ENCODE measurements around the gene CXCR6.

Gene CXCR6

DNA sequence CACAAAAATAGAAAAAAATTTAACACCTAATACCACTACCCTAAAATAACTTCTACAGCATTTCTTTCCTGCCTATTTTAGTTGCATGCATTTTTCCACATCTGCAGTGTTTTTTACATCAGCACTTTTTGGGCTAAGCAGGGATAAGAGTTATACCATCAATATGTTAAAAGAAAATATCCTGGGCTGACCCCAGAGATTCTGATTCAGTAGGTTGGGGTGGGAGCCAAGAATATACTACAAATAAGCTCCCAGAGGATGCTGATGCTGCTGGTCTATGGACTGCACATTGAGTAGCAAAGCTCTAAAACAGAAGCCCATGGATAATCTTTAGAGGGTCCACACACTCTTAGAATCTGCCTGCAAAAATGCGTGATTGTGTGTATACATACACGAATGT lies 37.6 kb downstream of the CXCR6 start:
- TF ChIP-seq ZBTB7A (IDR thresholded peaks at IDR 0.05; ENCODE audit: low read depth) (no peak), RAD21 (IDR thresholded peaks at IDR 0.05; ENCODE audit: low read depth) (no peak), NFIC (IDR thresholded peaks at IDR 0.05) (no peak), YY1 (IDR thresholded peaks at IDR 0.05; ENCODE audit: low read depth) (no peak), EP300 (IDR thresholded peaks at IDR 0.05; ENCODE audit: borderline replicate concordance) (no peak), FOXM1 (IDR thresholded peaks at IDR 0.05; ENCODE audit: borderline replicate concordance, low read depth) (no peak), TAF1 (IDR thresholded peaks at IDR 0.05; ENCODE audit: low read depth) (no peak), CEBPB (IDR thresholded peaks at IDR 0.05) (no peak)
- TF ChIP-seq, protein P1, sequence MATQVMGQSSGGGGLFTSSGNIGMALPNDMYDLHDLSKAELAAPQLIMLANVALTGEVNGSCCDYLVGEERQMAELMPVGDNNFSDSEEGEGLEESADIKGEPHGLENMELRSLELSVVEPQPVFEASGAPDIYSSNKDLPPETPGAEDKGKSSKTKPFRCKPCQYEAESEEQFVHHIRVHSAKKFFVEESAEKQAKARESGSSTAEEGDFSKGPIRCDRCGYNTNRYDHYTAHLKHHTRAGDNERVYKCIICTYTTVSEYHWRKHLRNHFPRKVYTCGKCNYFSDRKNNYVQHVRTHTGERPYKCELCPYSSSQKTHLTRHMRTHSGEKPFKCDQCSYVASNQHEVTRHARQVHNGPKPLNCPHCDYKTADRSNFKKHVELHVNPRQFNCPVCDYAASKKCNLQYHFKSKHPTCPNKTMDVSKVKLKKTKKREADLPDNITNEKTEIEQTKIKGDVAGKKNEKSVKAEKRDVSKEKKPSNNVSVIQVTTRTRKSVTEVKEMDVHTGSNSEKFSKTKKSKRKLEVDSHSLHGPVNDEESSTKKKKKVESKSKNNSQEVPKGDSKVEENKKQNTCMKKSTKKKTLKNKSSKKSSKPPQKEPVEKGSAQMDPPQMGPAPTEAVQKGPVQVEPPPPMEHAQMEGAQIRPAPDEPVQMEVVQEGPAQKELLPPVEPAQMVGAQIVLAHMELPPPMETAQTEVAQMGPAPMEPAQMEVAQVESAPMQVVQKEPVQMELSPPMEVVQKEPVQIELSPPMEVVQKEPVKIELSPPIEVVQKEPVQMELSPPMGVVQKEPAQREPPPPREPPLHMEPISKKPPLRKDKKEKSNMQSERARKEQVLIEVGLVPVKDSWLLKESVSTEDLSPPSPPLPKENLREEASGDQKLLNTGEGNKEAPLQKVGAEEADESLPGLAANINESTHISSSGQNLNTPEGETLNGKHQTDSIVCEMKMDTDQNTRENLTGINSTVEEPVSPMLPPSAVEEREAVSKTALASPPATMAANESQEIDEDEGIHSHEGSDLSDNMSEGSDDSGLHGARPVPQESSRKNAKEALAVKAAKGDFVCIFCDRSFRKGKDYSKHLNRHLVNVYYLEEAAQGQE (IDR thresholded peaks at IDR 0.05; ENCODE audit: low read depth), result no peak

DNA sequence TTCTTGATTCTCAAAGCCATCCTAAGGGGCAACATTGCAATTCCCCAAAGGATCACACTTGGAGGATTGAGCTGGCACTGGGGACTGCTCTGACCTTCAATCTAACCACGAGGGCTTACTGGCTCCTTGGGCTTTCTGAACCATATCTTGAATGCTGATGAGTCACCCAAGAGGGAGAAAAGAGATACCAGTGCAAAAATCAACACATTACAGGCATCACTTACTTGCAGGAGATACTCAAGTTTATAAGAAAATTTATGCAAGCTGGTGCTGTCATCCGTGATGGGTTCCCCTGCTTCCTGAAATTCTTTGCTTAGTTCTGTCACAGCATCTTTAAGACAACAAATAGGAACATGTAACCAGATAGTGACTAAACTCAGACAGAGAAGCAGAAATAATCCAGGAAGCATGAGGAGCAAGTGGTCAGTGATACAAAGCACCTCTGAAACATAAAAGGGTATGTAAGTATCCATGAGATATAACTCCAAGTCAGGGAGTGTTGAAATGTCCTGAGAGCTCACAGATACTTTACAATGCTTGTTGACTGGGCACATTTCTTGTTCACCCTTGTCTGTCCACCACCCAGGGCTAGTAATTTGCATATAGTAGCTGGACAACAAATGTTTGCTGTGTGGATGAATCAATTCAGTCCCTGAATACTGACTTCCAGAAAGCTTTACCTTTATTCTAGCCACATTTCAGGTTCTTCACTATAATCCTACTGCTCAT lies 38.2 kb downstream of the CXCR6 start:
- TF ChIP-seq, protein P1 (IDR thresholded peaks at IDR 0.05; ENCODE audit: low read depth), result no peak
- TF ChIP-seq RAD21 (IDR thresholded peaks at IDR 0.05; ENCODE audit: low read depth) (no peak), EP300 (IDR thresholded peaks at IDR 0.05; ENCODE audit: borderline replicate concordance) (no peak)

DNA sequence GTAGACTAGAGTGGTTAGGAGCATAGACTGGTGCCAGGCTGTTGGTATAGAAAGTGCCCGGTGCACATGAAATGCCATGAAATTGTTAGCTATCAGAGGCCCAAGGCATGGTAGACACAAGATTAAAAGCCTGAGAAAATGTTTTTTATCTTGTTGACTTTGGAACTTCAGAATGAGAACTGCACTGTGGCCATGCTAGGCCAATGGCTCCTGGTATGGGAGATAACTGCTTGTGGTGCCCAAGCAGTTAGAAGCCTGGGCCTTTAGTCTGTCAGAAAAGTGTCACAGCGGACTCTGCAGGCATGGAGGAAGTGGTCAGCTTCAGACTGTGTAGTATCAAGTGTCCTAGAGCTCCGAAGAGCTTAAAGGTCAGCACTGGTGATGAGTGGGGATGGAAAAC lies 40.5 kb downstream of the CXCR6 start:
- TF ChIP-seq EP300 (IDR thresholded peaks at IDR 0.05; ENCODE audit: borderline replicate concordance), result no peak
- no peak for TF ChIP-seq MAX (IDR thresholded peaks at IDR 0.05)
- no peak for TF ChIP-seq CREB1 (IDR thresholded peaks at IDR 0.05; ENCODE audit: low read depth)
- TF ChIP-seq FOXM1 (IDR thresholded peaks at IDR 0.05; ENCODE audit: borderline replicate concordance, low read depth), result no peak
- TF ChIP-seq TCF12 (IDR thresholded peaks at IDR 0.05; ENCODE audit: low read depth), result no peak
- TF ChIP-seq ZBTB7A (IDR thresholded peaks at IDR 0.05; ENCODE audit: low read depth), result no peak
- no peak for TF ChIP-seq USF1 (IDR thresholded peaks at IDR 0.05)
- TF ChIP-seq YY1 (IDR thresholded peaks at IDR 0.05; ENCODE audit: low read depth), result no peak
- no peak for TF ChIP-seq RAD21 (IDR thresholded peaks at IDR 0.05; ENCODE audit: low read depth)
- no peak for TF ChIP-seq TEAD4 (IDR thresholded peaks at IDR 0.05)
- TF ChIP-seq, protein P1 (IDR thresholded peaks at IDR 0.05; ENCODE audit: low read depth), result no peak

DNA sequence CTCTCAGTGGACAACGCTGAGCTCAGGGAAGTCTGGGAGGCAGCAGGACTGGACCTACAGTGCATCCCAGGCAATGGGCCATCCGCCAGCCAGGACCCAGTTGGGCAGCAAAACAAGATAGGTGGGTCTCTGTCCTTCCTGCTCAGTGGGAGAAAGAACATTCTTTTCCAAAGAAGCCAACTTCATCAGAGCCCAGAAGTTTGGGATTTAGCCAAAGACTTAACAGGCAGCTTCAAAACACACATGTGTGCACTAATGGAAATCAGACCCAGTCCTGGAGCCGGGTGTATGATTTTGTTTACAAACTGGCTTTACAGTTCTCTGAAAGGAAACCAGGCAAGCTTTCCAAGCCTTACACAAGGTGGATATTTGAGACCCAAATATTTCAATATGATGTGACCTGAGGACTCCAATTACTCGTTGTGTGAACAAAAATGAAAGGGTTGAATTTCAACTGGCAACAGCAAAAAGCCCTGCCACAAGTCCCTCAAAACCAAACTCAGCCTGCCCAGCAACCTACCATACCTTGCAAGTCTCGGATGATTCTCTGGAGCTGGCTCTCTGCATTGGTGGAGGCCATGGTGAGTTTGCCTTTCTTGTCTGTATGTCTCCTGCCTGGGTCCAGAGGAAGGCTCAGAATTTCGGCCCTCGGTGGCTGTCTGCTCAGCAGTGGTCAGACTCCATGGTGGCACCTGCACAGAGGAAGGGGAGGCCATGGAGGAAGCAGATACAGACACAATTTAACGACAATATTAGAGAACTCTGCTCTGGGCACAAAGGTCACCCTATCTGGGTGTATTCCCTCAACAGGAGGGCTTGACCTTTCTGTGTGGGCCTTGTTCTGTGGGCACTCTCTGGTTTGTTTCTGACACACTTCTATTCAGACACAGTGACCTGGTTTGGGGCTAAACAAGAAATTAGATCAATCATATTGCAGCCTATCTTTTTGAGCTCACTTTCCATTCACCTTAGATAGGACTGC lies 41.4 kb downstream of the CXCR6 start:
- TF ChIP-seq TCF12 (IDR thresholded peaks at IDR 0.05; ENCODE audit: low read depth), result no peak
- TF ChIP-seq MAX (IDR thresholded peaks at IDR 0.05), result no peak
- no peak for TF ChIP-seq TEAD4 (IDR thresholded peaks at IDR 0.05)

Data from Ishikawa (cell line).